ENCODE measurements around the gene KCND3.
"Not testable (repeated sequence)": the region's sequence is repeated elsewhere in the genome, so short reads cannot be mapped to it uniquely, and the experiment has no call there.

Gene KCND3

GRCh38 chr1:111802984-111803383 lies 186.5 kb downstream of the KCND3 start:
- DNase-seq, result no peak

DNA sequence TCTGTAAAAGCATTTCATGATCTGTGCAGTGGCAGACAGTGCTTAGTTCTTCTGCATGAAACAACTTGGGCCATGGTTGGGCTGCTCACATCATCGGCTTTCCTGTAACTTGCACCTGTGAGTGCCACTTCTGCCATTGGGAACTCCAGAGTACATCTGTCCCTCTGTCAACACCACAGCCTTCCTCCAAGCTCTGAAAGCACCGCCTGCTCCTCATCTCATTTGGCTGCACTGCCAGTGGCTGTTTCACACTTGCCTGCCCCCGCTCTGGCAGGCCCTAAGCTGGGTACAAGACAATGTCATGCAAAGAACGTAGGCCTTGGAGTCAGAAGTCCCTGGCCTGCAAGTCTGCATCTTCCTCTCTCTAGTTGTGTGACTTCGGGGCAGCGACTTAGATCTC lies 187.4 kb downstream of the KCND3 start:
- DNase-seq, result no peak

DNA sequence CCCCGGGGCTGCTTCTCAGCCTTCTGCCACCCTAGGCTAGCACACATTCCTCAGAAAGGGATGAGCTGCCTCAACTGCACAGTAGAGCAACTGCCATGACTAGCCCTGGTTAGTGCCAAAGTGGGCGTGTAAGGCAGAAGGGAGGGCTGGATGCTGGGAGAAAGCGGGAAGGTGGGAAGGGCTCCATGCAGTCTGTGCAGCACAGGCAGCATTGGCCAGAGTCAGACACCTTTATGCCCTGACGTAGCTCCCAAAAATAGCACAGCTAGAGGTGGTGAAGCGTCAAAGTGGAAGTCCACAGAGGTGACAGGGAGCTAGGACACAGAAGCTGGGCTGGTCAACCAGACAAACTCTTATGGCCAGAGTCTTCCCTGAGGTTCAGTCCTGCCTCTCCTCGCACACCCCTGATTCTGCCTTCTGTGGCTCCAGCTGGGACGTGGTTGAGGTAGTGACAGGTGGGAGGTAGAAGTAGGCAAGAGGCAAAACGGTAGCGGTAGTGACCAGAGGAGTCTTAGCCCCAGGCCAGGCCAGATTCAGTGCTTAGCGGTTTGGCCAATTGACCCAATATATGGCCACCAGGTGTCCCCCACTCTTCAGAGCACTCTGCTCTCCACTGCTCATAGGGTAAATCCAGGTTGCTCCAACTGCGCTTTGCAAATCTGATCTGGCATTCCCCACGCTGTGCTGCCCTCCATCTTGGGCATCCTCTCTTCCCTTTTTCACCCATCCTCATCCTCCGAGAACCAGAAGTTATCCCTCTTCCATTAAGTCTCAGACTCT lies 188.2 kb downstream of the KCND3 start:
- no peak for DNase-seq

GRCh38 chr1:111799722-111800121 lies 189.7 kb downstream of the KCND3 start:
- not testable (repeated sequence) for DNase-seq

DNA sequence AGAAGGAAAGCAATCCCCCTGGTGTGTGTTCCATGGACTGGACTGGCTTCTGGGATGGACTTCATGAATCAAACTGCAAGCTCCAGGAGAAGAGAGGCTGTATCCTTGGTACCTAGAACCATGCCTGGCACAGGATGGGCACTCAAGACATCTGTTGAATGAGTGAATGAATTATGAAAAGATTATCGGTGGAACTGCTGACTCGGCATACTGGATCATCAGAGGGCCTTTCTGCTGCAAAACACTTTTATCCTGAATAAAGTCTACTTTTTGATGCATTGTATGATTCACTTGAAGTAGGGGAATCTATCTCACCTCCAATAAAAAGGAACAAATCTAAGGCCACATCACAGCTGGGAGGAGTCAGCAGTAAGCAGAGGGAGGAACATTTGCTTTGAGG lies 190.9 kb downstream of the KCND3 start:
- no peak for DNase-seq

- DNase-seq, result no peak
Observed at GRCh38 chr1:111795401-111795800, 194.1 kb downstream of the KCND3 start.

- DNase-seq, result no peak
Observed at GRCh38 chr1:111793923-111794322, 195.5 kb downstream of the KCND3 start.

DNA sequence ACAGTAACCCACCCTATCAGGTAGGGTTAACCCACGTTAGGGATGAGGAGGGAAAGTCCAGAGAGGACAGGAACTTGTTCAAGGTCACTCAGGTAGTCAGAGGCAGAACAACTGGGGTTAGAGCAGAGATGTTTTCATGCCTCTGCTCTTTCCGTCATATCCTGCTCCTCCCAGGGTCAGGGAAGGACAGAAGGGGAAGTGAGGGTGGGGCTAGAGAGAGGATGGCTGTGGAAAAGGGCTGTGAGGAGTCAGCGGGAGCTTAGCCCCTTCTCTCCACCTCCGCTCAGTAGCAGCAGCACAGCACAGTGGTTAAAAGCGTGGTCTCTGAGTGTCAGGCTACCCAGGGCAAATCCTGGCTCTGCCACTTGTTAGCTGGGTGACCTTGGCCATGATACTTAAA lies 197.2 kb downstream of the KCND3 start:
- DNase-seq, result no peak

DNA sequence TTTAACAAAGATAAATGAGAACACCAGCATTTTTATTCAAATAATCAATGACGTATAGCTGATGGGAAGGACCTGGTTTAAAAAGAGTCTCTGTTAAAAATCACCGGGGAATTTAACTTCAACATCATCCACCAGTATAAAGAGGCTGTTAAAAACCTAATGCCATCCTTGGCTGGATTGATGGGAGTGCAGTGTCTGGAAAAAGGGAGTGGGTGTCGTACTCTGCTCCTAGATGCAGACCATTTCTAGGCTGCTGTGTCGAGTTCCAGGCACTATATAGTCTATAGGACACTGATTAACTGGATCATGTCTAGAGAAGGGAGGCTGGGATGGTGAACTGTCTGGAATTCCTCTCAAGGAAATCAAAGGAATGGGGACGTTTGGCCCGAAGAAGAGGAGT lies 197.7 kb downstream of the KCND3 start:
- no peak for DNase-seq

GRCh38 chr1:111789666-111790316 lies 199.7 kb downstream of the KCND3 start:
- no peak for DNase-seq

- DNase-seq, result no peak
Observed at GRCh38 chr1:111789142-111789541, 200.3 kb downstream of the KCND3 start.

- DNase-seq, result no peak
Observed at GRCh38 chr1:111786669-111787207, 202.7 kb downstream of the KCND3 start.

- no peak for DNase-seq
Observed at GRCh38 chr1:111784273-111784901, 205.1 kb downstream of the KCND3 start.

DNA sequence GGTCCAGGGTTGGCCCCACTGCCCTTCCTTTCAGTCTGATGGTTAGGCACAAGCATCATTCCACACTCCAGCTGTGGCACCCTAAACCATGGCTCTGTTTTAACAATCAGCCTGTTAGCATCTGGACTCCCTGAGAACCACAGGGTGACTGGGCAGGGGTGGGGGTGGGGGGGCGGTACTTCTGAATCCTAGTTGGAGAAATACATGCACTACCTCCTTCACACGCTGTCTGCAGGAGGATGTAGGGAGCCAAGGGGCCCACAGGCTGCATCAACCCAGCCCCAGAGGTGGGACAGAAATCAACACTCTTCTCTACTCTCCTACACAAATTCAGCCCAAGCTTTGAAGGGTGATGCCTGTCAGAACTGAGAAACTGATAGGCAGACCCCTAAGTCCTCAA lies 209.9 kb downstream of the KCND3 start:
- DNase-seq, result no peak

GRCh38 chr1:111778541-111779051 lies 210.9 kb downstream of the KCND3 start:
- DNase-seq, result no peak

- DNase-seq, result no peak
Observed at GRCh38 chr1:111778066-111778465, 211.4 kb downstream of the KCND3 start.

- DNase-seq, result no peak
Observed at GRCh38 chr1:111777301-111777700, 212.2 kb downstream of the KCND3 start.

- no peak for DNase-seq
Observed at GRCh38 chr1:111776861-111777260, 212.6 kb downstream of the KCND3 start.

DNA sequence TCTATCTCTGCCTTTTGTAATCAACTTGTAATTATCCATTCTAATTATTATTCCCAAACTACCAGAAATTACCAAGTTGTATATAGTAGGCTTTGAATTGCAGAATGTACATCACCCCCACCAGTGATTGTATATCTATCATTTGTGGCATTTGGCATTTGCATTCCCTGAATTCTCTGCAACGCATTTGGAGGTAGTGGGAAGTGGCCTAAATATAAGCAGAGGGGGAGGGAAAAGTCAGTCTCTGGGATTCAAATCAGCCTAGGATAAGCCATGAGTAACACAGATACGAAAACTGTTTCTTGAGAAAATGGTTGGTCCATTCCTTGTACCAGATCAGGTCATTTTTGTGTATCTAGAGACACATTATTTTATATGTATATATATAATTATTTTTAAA lies 213.1 kb downstream of the KCND3 start:
- DNase-seq, result no peak

- DNase-seq, result no peak
Observed at GRCh38 chr1:111775966-111776365, 213.5 kb downstream of the KCND3 start.

- DNase-seq, result no peak
Observed at GRCh38 chr1:111770916-111771315, 218.6 kb downstream of the KCND3 start.

- DNase-seq, result peak; percentile 67
Observed at GRCh38 chr1:111769517-111770146, 219.8 kb downstream of the KCND3 start.

GRCh38 chr1:111768625-111769024 lies 220.8 kb downstream of the KCND3 start:
- DNase-seq, result no peak
